LNCaP clone FGC (cell line): ENCODE data around the gene ABTB2.

Experiments
- DNase-seq: peaks from one replicate; pipeline ENCODE4 v3.0.0-alpha.2; 2011; ENCODE audit warnings: low read depth
- H3K4me3 ChIP-seq: 2 replicates; pipeline ENCODE4 v1.5.1; 2011; ENCODE audit warnings: mild to moderate bottlenecking, low read depth, low read length, control low read depth
- TF ChIP-seq, protein P1 (sequence below): IDR thresholded peaks from 2 replicates; pipeline ENCODE4 v1.5.1; 2012; ENCODE audit warnings: mild to moderate bottlenecking; ENCODE audit not compliant: control insufficient read depth, insufficient read depth; ENCODE audit errors: extremely low read depth

Gene ABTB2

DNA sequence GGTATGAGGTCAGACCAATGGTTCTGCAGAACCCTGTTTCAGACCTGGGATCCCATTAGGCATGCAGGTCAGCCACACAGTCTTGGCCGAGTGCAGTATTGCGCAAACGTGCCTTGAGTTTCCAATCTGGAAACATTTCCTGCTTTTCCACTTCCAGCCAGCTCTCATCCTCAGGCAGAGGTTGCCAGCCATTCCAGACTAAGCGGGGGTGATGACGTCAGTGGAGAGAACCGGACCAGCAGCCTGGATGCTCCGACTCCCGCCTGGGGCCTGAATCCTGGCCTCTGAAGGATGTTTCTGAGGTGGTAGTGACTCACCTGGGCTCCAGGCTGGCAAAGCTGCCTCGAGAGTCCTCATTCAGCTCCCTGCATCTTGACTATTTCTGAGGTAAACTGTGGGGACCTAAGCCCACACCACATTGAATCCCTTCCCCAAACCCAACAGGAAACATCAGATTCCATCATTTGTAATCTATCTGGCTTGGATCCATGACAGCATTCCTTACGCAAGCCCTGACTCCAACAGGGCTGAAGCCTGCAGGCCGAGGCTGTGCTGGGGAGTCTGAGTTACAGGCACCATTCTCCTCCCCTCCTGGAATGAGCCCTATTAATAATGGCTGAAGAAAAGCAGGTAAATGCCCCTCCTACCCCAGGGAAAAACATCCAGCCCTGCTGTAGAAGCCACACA lies 83.0 kb downstream of the ABTB2 start:
- TF ChIP-seq, protein P1, sequence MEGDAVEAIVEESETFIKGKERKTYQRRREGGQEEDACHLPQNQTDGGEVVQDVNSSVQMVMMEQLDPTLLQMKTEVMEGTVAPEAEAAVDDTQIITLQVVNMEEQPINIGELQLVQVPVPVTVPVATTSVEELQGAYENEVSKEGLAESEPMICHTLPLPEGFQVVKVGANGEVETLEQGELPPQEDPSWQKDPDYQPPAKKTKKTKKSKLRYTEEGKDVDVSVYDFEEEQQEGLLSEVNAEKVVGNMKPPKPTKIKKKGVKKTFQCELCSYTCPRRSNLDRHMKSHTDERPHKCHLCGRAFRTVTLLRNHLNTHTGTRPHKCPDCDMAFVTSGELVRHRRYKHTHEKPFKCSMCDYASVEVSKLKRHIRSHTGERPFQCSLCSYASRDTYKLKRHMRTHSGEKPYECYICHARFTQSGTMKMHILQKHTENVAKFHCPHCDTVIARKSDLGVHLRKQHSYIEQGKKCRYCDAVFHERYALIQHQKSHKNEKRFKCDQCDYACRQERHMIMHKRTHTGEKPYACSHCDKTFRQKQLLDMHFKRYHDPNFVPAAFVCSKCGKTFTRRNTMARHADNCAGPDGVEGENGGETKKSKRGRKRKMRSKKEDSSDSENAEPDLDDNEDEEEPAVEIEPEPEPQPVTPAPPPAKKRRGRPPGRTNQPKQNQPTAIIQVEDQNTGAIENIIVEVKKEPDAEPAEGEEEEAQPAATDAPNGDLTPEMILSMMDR, result no peak
- H3K4me3 ChIP-seq, result no peak overlapping the region
- peak; percentile 99 for DNase-seq

DNA sequence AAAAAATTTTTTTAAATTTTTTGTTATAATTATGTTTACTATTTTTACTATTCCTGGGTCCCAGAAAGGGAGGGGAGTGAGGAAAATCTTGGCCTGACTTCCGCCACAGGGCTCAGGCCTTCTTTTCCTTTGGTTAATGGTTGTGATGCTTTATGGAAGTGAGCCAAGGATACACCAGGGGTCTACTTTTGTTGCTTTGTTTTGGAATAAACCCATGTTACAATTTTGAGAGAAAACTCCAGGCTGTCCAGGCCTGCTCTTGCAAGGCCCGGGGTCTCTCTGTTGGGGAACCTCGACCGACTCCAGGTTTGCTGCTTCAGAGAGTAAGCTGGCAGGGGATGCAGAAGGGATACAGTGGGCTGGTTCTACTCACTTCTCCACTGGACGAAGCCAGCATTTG lies 84.7 kb downstream of the ABTB2 start:
- H3K4me3 ChIP-seq, result no peak overlapping the region
- no peak for DNase-seq
- TF ChIP-seq, protein P1, result no peak

- DNase-seq, result peak; percentile 46
- H3K4me3 ChIP-seq, result no peak overlapping the region
- TF ChIP-seq, protein P1, result no peak
Measured at GRCh38 chr11:34271727-34272126, 86.1 kb downstream of the ABTB2 start.

DNA sequence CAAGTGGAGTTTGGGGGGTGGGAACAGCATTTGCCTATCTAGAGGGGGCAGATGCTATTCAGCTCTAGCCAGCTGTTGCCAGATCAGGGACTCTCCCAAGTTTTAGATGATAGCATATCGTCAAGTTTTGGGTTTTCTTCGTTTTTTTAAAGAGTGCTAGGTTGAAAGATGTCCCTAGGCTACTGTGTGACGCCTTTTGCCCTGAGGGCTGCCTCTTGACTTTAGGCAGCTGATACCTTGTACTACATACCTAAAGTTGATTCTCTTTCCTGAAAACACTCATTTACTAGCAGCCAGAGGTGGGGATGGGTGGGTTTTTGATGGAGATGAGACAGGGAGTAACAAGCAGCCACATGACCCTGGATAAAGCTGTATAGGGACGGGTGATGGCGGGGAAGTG lies 87.1 kb downstream of the ABTB2 start:
- TF ChIP-seq, protein P1, result no peak
- no peak for DNase-seq
- H3K4me3 ChIP-seq, result no peak overlapping the region

- DNase-seq, result no peak
- TF ChIP-seq, protein P1, result no peak
- no peak overlapping the region for H3K4me3 ChIP-seq
Measured at GRCh38 chr11:34269694-34270245, 88.0 kb downstream of the ABTB2 start.

DNA sequence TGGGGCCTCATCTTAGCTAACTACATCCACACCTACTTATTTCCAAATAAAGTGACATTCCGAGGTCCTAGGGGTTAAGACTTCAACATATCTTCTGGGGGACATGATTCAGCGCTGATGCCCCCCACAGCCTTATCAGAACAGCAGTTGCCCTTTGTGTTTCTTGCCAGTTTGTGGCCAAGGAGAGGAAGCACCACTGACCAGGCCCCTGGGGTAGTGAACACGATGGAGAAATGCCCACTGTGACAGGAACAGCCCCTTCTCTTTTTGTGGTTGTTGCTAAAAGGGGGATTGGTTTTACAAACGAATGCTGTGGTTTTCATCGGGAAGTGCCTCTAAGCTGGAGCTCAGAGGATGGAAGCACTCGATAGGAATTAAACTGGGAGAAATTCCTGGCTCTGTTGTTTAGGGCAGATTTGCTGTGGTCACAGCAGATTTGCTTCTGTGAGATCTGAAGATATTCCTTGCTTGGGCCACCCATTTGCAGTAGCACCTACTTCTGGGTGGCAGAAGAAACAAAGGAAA lies 88.8 kb downstream of the ABTB2 start:
- DNase-seq, result no peak
- no peak overlapping the region for H3K4me3 ChIP-seq
- TF ChIP-seq, protein P1, result no peak

- TF ChIP-seq, protein P1, result no peak
- no peak for DNase-seq
- no peak overlapping the region for H3K4me3 ChIP-seq
Measured at GRCh38 chr11:34267417-34267816, 90.4 kb downstream of the ABTB2 start.
